GF-D8 (cell line): ENCODE data around the gene ZDHHC16.
A peak's percentile ranks its signal among the peaks of the same experiment; 100 is the strongest.

Source experiments
- DNase-seq: peaks from one replicate; lab custom pipeline; 2025; lab: John Stamatoyannopoulos, UW

ZDHHC16 gene

DNA sequence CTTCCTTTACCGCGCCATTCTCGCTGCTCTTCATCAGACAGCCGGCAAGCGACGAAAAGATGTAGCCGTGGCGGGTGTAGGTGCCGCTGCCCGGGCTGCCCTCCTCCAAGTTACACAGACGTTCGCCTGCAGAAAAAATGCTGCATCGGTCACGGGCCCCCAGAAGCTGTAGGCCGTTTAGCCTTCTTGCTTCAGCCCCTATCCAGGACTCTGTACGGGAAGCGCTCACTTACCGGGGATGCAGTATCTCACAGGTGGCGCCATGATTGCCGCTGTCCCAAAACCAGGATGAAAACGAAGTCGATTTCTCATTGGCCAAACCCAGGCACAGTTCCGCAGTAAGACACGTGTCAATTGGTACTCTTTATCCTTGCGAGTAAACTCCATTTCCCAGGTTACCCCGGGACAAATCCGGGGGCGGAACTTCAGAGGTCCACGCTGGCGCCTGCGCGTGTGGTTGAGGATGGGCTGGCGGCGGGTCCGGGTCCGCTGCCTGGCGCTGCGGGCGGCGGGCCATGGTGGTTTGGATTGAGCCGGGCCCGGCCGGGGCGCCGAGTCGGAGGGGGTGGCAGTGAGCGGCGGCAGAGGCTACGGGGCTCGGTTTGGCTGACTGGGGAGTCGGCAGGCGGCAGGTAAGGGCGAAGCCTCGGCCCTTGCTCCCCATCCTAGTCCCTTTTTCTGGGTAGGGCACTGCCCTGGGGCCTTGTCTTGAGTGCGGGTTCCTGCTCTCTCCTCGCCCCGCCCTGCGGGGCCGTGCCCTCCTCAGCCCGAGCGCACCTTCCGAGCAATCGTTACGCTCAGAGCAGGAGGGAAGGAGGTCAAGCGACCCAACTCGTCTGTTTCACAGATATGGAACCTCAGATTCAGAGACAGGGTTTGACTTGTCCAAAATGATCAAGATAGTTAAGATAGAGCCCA lies at the start of gene ZDHHC16, which contains the start of gene EXOSC1:
ZDHHC16 (plus strand) TSS at position 454 of the 918 bp plus-strand sequence. CDS start 5,501 bp downstream, outside the sequence.
EXOSC1 (minus strand) TSS at position 285 of the 918 bp plus-strand sequence; CDS start at position 264, 21 bp downstream.
- DNase-seq, result peak; percentile 91

DNA sequence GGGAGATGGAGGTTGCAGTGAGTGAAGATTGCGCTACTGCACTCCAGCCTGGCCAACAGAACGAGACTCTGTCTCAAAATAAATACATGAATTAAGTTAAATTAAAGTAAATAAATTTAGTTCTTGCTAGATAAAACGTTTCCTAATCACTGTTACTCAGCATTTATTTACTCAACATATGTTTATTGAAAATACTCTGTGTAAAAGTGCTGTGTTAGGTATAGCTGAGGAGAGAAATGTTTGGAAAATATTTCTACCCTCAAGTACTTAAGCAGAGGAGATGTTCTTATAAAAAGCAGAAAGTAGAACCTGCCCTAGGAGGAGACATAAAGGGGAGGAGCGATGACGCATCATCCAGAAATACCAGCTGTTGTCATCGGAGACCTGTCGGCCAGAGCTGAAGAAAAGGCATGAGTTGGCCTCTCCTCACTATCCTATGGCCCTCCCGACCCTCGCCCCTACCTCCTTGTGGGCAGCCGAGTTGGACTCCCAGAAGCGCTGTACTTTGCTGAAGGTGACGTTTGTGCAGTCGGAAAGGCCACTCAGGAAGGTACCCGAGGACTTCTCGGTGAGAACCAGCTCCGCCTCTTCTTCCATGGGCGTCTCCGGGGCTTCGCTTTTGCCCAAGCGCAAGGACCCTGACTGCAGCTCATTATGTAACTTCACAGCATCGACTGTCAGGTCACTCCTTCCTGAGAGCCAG lies 46.0 kb upstream of the ZDHHC16 start:
- DNase-seq, result peak; percentile 35

- DNase-seq, result peak; percentile 93
Observed at GRCh38 chr10:97400665-97401454, 45.1 kb upstream of the ZDHHC16 start, which contains the start of gene RRP12. Gene RRP12, minus strand, starts transcription at chr10:97401340. Its CDS starts 109 bp downstream, at chr10:97401231.

- no peak for DNase-seq
Observed at GRCh38 chr10:97401455-97401919, 44.5 kb upstream of the ZDHHC16 start.

GRCh38 chr10:97404044-97404443 lies 41.9 kb upstream of the ZDHHC16 start:
- no peak for DNase-seq

DNA sequence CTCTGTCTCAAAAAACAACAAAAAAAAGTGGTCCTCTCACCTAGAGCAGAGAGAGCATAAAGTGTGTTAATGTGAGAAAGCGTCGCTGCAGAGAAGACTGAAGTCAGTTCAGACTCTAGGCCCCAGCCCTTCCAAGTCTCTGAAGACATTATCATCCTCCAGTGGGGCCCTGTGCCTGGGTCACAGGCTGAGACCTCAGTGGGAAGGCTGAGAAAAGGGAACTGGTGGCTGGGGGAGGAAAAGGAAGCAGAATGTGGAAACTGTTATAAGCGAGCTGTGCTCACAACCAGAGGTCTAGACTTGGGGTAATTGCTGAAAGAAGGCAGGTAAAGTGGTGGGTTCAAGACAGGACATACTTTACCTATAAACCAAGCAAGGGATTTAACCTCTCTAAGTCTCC lies 39.9 kb upstream of the ZDHHC16 start:
- DNase-seq, result peak; percentile 94

- DNase-seq, result peak; percentile 40
Observed at GRCh38 chr10:97406483-97406882, 39.5 kb upstream of the ZDHHC16 start.

DNA sequence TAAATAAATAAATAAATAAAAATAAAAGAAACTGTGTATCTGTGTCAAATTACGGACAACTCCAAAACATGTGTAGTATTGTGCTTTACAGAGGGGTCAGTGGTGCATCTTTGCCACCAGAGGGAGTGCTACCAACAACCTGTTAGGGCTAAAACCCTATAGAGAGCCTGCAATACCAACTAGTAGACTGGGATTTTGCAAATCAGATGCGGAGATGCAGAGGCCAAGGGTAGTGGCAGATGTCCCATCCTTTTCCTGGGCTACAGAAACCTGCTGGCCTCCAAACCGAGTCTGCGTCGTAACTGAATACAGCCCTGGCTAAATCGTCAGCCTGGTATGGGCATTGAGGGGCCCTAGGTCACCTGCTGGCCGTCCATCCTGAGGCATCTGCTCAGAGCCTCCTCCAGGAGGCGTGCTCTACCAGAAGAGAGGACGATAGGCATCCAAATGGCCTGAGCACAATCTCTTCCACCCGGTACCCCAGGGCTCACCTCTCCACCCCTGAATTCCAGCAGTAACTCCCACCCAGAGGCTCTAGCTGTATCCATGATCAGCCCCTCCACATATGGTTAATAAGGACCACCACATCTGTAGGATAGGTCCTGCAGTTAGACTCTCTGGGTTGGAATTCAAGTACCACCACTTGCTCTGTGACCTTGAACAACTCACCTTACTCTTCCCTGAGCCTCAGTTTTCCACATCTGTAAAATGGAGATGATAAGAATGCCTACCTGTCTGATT lies 38.6 kb upstream of the ZDHHC16 start:
- peak; percentile 85 for DNase-seq

DNA sequence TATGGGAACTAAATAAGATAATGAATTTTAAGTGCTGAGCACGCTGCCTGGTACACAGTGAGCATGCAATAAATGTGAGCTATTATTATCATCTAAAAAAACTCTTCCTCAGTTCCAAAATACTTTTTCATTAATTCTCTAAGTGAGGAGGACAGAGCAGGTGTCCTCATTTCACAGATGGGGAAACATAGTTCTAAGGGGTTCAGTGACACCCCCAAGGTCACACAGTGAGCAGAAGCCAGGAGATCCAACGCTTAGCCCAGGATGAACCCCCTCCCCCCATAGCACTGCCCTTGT lies 38.1 kb upstream of the ZDHHC16 start:
- no peak for DNase-seq

GRCh38 chr10:97408496-97408992 lies 37.4 kb upstream of the ZDHHC16 start:
- DNase-seq, result peak; percentile 78

- peak; percentile 20 for DNase-seq
Observed at GRCh38 chr10:97411406-97411805, 34.6 kb upstream of the ZDHHC16 start.

DNA sequence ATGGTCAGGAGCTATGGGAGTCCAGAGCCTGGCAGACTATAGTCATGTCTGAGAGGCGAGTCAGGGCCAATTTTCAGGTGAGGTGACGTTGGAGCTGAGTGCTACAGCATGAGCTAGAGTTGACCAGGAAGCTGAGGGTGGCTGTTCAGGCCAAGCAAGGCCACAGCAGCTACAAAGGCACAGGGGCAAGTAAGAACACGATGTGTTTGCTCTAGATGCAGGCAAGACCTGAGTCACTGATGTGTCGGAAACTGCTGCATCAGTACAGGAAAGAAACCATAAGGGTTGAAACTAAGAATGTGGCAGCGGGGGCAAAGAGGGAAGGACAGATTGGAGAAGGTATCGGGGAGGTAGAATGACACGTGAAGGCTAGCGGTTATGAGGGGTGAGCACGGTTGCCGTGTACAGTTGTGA lies 33.1 kb upstream of the ZDHHC16 start:
- DNase-seq, result no peak

DNA sequence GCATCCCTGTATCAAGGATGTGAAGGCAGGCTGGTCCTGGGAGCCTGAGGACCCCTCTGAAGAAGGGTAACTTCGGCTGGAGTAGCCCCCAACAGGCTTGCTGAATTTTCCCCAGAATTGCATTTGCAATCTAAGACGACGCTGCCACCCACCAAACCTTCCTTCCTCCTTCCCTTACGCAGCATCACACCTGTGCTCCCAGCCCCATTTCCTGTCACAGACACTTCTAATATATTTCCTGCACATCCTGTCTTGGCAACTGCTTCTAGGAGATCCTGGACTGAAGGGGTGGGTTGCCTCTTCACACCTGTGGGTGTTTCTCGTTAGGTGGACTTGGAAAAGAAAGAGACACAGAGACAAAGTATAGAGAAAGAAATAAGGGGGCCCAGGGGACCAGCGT lies 29.4 kb upstream of the ZDHHC16 start:
- no peak for DNase-seq

DNA sequence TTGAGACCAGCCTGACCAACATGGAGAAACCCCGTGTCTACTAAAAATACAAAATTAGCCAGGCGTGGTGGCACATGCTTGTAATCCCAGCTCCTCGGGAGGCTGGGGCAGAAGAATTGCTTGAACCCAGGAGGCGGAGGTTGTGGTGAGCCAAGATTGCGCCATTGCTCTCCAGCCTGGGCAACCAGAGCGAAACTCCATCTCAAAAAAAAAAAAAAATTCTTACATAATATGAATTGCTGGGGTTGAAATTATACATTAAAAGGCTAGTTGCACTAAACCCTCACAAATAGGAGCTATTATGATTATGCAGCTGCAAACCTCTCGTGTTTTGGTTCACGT lies 22.2 kb upstream of the ZDHHC16 start:
- peak; percentile 54 for DNase-seq

GRCh38 chr10:97425964-97426775 lies 19.8 kb upstream of the ZDHHC16 start, which contains the start of gene PGAM1:
Gene PGAM1, plus strand, starts transcription at chr10:97426191. Its CDS starts 117 bp downstream, at chr10:97426308.
- peak; percentile 86 for DNase-seq

DNA sequence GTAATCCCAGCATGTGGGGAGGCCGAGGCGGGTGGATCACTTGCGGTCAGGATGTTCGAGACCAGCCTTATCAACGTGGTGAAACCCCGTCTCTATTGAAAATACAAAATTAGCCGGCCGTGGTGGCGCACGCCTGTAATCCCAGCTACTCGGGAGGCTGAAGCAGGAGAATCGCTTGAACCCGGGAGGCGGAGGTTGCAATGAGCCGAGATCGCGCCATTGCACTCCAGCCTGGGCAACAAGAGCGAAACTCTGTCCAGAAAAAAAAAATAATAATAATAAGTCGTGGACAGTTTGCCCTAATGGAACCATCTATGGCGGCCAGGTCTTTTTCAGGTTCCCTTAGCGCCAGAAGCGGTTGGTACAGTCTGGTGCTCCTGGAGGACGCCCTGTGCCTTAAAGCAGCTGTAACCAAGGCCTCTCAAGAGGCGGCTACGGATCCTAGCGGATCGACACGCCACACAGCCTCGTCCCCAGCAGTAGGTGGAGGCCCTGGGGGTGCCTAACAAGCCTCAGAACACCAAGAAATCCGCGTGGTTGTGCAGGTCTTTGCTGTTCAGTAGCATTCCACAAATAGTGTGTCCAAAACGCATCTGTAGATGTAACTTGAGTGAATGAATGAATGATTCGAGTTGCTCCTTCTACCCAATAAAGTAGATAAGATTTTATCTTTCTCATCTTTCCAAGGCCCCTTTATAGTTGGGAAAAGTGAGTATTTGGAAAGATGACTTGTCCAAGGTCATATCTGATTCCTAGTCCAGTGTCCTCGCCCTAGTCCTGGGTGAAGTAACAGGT lies 19.0 kb upstream of the ZDHHC16 start:
- no peak for DNase-seq

DNA sequence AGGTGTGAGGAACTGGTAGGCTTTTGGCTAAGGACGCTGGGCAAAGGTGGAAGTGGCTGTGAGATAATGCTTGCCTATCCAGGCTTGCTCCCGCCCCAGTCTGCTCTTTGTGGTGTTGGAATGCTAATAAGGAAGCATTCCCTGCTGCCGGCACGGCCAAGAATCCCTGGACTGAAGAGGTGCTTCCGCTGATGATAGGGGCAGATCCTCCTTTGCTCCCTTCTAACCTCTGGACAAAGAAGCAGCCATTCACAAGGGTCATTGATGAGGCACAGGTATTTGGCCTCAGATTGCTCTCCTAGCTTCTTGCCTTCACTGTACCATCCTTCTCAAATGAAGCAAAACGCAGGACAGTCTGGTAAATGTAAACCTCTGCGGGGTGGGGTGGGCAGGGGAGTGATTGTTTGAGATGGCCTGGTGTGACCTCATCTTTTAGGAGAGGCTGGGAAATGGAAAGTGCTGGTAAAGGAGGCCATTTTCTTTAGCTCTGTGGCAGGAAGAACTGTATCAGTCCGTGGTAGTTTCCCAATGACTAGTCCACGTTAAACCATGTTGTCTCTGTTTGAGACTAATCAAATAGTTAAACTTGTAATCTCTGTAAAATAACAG lies 18.3 kb upstream of the ZDHHC16 start:
- DNase-seq, result no peak

- peak; percentile 61 for DNase-seq
Observed at GRCh38 chr10:97428572-97428981, 17.4 kb upstream of the ZDHHC16 start.

DNA sequence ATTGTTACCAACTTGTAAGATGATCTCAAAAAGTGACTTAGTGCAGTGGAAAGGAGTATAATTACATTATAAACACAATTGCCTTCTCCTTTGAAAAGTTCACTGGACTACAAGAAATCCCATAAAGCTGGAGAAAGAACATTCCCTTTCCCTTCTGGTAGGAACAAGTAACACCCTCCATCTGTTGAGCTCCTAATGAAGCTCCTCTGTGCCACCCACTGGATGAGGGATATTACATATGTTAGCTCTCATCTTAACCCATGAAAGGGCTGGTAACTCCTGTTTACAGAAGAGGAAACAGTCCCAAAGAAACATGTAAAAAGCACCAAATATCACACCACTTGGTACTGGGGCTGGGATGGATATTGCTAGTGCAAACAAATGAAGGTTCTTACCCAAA lies 11.9 kb upstream of the ZDHHC16 start:
- no peak for DNase-seq
